Activated CD8-positive, alpha-beta memory T cell treated with anti-CD3 and anti-CD28 coated beads, Interleukin-2, amount 50 U/mL, for 1 hour (primary cell): ENCODE measurements around the gene CD99.

Source experiments
- DNase-seq: peaks from one replicate; pipeline ENCODE4 v3.0.0-alpha.2; 2020; ENCODE audit errors: extremely low read depth

The CD99 gene

DNA sequence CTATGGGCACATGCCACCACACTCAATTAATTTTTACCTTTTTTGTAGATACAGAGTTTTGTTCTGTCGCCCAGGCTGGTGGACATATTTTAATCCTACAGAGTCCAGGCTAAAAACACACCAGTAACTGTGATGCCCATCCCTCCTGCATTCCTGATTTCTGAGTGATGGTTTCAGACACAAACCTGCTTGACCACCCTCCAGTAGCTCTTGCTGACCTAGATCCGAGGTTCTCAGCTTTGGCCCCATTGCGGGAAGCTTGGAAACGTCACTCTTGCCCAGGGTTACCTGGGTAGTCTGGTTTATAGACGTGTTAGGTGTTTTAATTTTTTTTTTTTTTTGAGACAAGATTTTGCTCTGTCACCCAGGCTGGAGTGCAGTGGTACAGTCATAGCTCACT, 7.5 kb downstream of the CD99 start:
- DNase-seq, result no peak

DNA sequence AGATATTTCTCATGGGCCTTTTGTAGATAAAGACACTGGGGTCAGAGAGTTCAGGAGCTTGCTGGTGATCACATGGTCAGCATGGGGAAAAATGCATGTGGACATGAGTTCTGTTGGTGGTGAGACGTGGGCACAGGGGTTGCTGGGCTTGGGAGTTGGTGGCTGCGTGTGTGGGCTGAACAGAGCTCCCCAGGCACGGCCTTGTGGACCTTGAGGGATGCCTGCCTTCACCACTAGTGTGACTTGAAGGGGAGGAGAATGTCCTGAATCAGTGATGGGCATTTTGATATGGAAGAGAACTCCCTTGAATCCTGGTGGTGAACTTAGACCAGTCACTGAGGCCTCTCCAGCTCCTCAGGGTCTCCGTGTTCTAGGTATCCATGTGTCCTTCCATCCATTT, 8.9 kb downstream of the CD99 start:
- DNase-seq, result no peak

DNA sequence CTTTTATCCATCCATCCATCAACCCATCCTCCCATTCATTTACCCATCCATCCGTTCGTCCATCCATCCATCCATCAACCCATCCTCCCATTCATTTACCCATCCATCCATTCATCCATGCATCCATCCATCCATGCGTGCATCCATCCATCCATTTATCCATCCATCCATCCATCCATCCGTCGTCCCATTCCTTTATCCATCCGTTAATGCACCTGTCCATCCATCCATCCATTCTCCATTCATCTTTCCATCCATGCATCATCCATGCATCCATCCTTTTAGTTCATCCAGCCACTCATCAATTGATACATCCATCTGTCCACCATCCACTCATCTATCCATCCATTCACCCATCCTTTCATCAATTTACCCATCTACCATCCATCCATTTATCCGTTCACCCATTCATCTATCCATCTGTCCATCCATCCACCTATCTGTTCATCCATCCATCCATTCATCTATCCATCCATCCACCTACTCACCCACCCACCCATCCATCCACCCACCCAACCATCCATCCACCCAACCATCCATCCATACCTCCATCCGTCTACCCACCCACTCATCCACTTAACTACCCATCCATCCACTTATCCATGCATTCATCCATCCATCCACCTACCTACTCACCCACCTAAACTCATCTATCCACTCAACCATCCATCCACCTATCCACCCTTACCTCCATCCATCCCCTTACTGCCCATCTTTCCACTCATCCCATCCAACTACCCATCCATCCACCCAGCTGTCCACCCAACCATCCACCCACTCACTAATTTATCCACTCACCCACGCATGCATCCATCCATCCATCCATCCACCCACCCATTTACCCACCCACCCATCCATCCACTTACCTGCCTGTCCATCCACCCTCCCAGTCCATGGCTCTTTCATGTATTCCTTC, 9.6 kb downstream of the CD99 start:
- no peak for DNase-seq

DNA sequence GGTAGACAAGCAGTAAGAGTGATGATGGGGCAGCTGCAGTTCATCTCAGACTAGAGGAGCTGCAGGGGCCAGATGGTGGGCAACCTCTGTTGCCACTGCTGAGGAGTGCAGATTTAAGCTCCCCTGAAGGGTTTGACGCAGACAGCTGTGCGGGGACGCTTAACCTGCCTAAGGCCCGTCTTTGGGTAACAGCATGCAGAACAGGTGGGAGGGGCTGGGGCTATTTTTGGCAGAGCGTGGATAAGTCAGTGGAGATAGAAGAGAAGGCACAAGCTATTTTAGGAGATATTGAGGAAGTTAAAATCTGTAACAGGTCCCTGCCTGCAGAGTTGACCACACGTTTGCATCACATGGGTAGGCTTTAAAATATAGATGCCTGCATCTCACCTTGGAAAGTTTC, 10.5 kb downstream of the CD99 start:
- DNase-seq, result no peak

DNA sequence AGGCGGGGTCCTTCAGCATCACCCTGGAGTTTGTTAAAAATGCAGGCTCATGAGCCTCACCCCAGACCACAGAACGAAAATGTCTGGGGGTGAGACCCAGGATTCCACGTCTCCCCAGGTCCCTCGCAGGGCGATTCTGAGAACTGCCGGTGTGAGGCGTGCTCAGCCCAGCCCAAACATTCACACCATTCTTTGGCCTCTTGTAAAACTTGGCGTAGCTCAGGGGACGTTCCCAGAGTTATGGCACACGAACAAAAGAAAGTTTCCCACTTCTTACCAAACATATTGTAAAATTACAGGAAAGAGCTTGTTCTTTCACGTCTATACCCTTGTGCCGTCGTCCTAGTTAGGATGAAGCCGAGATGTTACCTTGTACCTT, 12.9 kb downstream of the CD99 start:
- DNase-seq, result no peak

DNA sequence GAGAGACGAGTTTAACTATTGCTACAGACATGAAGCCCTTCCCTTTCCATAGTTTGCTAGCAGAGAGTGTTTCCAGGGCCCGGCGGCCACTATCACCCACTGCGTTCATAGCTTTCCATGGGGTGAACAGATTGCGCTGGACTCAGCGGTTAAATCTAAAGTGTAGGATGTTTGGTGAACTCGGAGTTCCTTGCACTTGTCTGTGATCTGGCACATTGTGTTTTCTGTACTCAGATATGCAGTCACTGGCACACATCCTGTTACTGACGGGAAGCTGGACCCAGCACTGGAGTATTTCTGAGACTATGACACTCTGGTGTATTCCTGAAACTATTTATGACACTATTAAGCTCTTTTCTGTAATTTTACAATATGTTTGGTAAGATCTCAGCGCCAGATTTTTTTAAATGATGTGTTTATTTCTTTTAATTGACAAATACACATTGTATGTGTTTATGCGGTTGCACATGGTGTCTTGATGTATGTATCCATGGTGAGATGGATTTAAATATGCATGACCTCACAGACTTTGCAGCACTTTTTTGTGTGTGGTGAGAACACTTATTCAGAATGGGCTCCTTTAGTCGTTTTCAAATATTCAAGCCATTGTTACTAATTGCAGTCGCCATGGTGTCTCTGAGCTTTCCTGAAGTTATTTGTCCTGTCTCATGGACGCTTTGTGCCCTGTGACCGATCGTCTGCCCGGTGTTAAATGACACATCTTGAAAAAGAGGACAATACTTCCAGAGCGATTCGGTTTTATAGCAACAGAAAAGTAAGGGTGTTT, 14.1 kb downstream of the CD99 start:
- DNase-seq, result no peak

DNA sequence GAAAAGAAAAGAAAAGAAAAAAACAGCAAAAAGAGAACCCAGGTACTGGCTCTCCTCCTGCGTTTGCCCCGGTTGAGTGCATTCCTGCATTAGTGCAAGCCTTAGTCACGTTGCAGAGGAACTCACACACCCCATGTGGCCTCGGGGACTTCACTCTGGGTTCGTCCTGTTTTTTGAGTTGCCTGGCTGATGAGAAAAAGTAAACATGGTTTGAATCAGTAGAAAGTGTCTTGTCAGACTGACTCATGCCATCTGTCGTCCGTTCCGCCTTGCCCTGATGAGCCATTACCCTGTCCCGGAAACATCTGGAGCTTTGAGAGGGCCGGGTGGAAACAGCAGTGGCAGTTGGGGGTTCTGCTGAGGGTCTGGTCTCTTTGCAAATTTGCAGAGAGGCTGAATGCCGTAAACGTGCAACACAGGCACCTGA, 16.3 kb downstream of the CD99 start:
- DNase-seq, result peak; percentile 43

DNA sequence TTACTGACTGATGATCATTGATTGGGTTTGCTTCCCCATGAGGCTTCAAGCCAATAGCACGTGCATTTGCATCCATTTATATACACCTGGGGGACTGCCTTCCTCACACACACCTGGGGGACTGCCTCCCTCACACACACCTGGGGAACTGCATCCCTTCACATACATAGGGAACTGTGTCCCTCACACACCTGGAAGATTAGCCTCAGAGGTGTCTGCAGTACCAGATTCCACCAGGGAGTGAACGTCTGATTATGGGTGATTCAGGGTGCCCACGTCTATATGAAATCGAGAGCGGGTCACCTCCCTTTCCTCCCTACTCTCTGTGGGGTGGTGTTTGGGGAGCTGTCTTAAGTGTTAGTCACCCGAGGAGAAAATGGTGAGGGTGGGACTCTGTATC, 16.9 kb downstream of the CD99 start:
- no peak for DNase-seq

DNA sequence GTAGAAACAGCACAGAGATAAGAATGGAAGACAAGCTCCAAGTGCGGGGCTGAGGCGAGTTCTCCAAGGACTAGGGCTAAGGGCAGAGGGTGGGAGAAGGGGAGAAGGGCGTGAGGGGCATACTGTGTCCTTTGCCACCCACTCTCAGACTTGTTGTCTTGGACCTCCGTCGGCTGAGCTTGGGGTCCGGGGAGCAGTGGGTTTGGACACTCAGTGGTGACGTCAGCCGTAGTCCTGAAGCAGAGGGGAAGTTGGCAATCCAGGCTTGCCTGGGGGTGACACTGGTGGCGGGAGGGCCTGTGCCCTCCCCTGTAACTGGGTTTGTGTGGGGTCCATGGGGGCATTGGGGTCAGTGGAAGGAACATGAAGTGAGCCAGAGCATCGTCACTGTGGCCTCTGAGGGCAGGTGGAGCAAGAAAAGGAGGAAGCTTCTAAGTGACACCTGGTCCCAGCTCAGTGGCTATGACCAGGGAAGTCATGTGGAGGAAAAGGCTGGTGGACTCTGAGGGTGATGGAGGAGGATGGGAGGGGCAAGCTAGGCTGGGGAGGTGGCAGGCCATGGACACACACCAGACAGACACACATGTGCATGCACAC, 17.6 kb downstream of the CD99 start:
- DNase-seq, result no peak

DNA sequence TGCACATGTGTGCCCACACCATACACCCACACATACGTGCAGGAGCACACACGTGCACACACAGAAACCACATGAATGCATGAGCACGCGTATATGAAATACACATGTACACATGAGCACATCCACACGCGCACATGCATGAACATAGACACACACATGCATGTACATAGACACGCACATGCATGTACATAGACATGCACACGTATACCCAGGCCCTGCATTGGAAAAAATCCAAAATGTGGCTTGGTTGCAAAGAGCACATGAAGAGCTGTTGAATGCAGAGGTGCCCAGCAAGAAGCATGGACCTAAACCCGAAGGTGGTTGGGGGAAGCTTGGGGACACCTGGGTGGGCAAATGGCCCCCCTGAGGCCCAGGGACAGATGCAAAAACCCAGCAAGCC, 18.5 kb downstream of the CD99 start:
- DNase-seq, result no peak

DNA sequence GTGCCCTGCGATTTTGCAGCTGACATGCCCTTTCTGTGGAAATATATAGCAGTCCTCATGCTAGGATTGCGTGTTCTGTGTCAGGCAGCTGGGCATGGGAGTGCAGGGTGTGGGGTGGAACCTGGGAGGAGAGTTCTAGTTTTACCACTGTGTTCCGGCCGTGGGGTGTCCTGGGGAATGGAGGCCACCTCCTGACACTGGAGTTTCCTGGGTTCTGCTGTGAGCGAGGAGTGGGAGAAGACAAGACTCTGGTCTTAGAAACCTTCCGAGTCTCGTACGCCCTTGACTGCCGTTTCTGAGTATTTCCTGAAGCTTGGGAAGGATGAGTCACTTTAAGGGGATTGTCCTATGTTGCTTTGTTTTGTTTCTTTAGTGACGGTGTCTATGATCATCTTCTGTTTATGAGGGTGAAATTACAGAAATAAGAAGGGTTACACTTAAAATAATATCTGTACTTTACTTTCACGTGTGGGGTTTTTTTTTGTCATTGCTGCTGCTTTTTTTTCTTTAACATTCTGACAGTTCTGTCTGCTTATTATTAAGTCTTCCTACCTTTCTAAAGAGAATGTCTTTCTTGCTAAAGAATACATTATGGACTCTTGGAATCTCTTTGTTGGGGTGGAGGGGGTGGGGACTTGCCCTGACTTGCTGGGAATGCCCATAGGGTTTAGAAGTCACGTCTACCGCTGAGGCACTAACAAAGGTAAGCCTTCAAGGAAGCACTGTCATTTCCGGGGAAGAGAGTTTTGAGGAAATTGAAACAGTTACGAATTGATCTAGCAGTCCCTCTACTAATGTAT, 19.1 kb downstream of the CD99 start:
- no peak for DNase-seq

DNA sequence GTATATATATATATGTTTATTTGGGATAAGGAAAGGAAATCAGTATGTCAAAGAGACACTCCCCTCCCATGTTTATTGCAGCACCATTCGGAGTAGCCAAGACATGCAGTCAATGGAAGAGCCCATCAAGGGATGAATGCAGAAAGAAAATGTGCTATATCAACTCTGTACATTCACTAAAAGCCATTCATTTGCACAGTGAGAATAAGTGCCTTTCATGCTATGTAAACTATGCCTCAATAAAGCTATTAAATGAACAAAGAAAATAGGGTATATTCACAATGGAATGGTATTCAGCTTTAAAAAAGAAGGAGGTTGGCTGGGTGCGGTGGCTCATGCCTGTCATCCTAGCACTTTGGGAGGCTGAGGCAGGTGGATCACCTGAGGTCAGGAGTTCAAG, 20.3 kb downstream of the CD99 start:
- DNase-seq, result no peak

DNA sequence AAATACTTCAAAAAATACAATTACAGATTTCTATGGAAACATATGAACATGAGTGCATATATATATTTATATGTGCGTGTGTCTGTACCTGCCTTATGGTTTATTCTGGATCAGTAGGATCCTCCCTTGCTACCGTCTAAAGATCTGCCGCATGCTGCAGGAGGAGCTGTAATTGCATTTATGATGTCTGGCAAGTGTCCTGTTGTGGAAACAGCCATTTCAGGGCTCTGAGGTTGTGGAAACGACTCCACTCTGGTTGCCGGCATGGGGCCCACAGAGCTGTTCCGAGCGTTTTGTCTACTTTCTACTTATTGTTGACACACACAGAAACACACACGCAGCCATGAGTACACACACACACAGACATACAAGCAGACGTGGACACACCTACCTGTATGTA, 21.3 kb downstream of the CD99 start:
- DNase-seq, result no peak

DNA sequence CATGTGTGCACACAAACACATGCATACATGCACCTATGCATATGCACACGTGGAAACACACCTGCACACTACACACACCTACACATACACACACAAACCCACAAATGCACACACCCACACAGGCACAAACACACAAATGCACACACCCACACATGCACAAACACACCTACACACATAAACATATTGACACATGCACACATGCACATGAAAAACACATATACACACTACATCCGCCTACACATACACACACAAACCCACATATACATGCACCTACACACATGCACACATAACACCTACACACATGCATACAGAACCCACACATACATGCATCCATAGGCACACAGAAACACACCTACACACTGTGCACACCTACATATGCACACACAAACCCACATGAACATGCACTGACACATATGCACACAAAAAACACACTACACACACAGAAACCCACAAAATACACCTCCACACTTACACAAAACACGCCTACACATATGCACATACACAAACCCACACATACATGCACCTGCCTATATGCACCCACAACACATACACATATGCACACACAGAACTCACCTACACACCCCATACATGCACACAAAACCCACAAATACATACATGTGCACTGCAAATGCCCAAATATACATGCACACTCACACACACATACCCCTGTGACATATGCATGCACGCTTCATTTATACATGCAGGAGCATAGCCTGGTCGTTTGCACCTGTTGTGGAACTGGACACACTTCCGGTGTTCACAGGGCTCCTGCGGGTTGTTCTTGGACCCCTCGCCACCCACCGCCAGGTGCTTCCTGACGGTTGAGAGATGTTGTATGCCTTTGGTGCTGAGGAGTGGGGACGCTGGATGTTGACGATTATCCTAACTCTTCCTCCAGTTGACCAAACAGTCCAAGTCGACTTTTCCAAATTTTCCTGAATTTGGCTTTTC, 22.1 kb downstream of the CD99 start:
- DNase-seq, result no peak

DNA sequence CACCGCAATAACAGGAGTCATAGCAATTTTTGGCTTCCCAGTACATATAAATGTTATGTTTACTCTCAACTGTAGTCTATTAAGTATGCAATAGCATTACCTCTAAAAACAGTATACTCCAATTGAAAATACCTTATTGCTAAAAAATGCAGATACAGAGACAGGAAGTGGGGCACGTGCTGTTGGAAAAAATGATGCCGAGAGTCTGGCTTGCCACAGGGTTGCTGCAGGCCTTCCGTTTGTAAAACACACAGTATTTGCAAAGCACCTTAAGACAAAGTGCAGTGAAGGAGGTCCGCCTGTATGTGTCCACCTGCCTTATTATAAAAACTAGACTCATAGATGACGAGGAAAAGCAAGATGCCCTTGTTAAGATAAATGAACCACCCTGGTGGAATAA, 23.5 kb downstream of the CD99 start:
- no peak for DNase-seq

DNA sequence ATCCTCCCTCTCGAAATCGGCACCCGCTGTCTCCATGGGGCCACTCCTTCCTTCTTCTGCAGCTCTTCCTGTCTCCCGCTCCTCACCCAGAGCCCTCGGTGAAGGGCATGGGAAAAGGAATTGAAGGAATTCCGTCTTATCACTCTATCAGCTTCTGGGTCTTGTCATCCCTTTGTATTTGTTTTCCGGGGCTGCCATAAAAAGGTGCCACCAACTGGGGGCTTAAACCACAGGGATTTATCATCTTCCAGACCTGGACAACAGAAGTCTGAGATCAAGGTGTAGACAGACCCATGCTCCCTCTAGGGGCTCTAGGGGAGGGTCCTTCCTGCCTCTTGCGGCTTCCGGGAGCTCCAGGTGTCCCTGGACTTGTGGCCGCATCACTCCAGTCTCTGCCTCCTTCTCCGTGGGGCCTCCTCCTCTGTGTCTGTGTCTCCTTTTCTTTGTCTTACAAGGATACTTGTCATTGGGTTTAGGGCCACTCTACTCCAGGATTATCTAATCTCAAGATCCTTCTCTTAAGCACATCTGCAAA, 24.0 kb downstream of the CD99 start:
- DNase-seq, result no peak

DNA sequence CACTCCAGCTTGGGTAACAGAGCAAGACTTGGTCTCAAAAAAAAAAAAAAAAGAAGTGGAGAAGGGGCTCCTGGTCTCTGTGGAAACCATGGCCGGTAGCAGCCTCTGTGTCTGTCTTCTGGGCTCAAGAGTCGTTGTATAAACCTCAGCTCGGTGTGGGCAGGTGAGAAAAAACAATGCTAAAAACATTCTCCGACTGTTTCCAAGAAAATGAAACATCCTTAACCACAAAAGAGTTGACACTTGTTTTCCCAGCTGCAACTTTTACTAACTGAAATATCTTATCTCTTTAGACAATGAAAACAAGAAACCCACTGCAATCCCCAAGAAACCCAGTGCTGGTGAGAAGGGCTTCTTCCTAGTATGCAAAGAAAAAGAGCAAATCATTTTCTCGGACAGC, 26.2 kb downstream of the CD99 start:
- no peak for DNase-seq

DNA sequence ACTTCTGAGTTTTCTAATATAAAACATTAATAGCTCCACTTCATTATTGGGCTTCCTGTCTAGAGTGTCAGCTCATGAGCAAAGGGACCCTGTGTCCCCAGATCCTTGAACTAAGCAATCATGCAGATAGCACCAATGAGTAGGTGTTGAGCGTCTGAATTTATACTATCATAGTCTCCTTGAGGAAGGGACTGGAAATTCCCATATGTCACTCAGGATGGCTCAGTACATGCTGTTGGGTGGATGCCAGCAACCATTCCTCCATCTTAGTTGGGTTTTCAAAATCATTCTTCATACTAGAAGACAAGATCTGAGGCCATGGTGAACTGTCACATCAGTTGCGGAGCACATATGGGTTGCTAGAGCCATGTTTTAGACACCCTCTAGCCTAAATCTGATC, 27.7 kb downstream of the CD99 start:
- no peak for DNase-seq

DNA sequence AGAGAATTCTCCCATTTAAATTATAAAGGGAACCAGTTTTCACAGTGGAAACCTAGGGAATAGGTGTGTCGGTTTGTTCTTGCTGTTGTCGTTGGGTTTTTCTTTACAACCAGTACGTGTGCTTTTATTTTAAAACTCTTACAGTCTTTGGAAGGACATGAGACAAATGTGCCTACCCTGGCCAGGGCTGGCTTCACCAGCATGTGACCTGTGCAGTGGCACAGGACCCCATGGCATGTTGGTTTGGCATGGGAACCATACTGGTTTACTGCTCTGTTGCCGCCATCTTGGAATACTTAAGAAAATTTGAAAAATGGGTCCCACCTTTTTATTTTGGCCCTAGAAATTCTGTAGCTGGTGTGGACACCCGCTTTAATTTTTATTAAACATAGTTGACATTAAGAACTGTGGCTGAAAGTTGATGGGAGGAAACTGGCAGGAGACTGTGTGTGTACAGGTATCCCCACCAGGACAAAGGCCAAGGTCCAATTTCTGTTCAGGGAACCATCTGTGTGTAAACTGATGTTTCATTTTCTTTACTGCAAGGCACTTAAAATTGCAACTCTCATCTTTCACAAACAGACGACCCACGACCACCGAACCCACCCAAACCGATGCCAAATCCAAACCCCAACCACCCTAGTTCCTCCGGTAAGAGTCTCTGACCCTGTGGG, 28.8 kb downstream of the CD99 start:
- DNase-seq, result no peak

DNA sequence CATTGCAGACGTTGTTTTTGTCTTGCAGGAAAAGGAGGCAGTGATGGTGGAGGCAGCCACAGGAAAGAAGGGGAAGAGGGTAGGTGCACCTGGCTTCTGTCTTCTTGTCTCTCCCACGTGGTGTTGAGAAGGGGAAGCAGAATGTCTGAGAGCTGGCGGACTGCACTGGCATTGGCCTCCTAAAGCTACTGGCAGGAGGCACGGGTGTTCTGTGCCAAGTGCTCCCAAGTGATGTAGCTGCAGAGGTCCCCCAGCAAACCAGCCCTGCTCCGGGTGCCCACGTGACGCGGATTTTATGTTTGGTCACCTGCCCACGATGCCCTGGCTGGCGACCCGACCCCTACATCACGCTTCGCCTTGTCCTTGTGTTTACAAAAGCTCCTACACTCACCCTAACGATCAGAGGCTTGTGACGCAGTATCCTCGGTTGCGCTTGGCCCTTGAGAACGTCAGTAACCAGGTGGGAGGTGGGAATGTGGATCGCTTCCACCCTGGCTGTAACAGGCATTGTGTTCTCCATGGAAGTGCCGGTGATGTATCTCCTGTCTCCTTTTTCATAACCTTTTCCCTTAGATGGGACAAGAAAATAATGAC, 32.3 kb downstream of the CD99 start:
- DNase-seq, result no peak
